GM12878 (cell line): ENCODE data around the gene CDK7. TPM values are rescaled to one million over a fixed set of nuclear protein-coding genes. Genes with fewer than 3 reads are reported as not detected.

ENCODE experiments used
- ATAC-seq: fragments of 200-7000 bp; cut with Tn5 transposase; 3 replicates; pipeline ENCODE4 v1.9.1; 2020; ENCODE audit warnings: mild to moderate bottlenecking, moderate library complexity
- BruUV-seq: library from RNA; stranded (reverse); fragments of 400-500 nt; replicated peaks from 2 replicates; lab custom pipeline; 2021; lab: Mats Ljungman, UMichigan
- CTCF ChIA-PET: fragments of 300-600 bp; sonication (Branson Sonifier 250); formaldehyde crosslinking; extraction: SDS; loops from one replicate; lab custom pipeline; 2021; ENCODE audit warnings: inconsistent platforms; lab: Yijun Ruan, JAX
- POLR2A ChIA-PET: fragments of 350-600 bp; formaldehyde crosslinking; extraction: SDS; loops from one replicate; lab custom pipeline; 2021; ENCODE audit warnings: inconsistent platforms; lab: Charles Lee
- RAD21 ChIA-PET: fragments of 300-600 bp; sonication (Branson Sonifier 250); formaldehyde crosslinking; loops from one replicate; lab custom pipeline; 2023; ENCODE audit warnings: antibody characterized with exemption; ENCODE audit not compliant: unreplicated experiment; lab: Charles Lee
- SMC1A ChIA-PET: fragments of 300-600 bp; sonication (Branson Sonifier 250); formaldehyde crosslinking; loops from one replicate; lab custom pipeline; 2023; ENCODE audit not compliant: unreplicated experiment, uncharacterized antibody; lab: Charles Lee
- DNase-seq: peaks from one replicate; pipeline ENCODE4 v3.0.0-alpha.2; 2011; ENCODE audit warnings: low read depth, low spot score
- FAIRE-seq: peaks from 3 replicates; lab custom pipeline; 2011; peaks lifted over from hg19 to GRCh38; lab: Jason Lieb, UNC
- H2AFZ ChIP-seq: 2 replicates; pipeline ENCODE4 v1.6.0; 2011; ENCODE audit warnings: low read depth, low read length, control low read depth; ENCODE audit not compliant: control insufficient read depth
- H3K27ac ChIP-seq: 2 replicates; pipeline ENCODE4 v1.5.1; 2011; ENCODE audit warnings: control low read depth; ENCODE audit not compliant: control insufficient read depth, insufficient read depth
- H3K27me3 ChIP-seq, 2 experiments: replicated peaks in 1 of 2; 2 replicates each; pipeline versions ENCODE4 v1.6.0 to v1.6.1; 2011; ENCODE audit warnings: low read length in 1 of 2; ENCODE audit not compliant: control insufficient read depth in 2 of 2, insufficient read depth in 2 of 2
- H3K36me3 ChIP-seq, 2 experiments: 2 replicates each; pipeline ENCODE4 v1.5.1; 2011; ENCODE audit warnings: low read length in 1 of 2; ENCODE audit not compliant: control insufficient read depth in 2 of 2, insufficient read depth in 2 of 2
- H3K4me1 ChIP-seq: 2 replicates; pipeline ENCODE4 v1.6.1; 2011; ENCODE audit warnings: mild to moderate bottlenecking, low read length, moderate library complexity, mixed read lengths; ENCODE audit not compliant: control insufficient read depth, insufficient read depth
- H3K4me2 ChIP-seq: 2 replicates; pipeline ENCODE4 v1.6.0; 2011; ENCODE audit warnings: control low read depth; ENCODE audit not compliant: control insufficient read depth, insufficient read depth
- H3K4me3 ChIP-seq: fragments of 200-600 bp; sonication (generic); 2 replicates; pipeline ENCODE4 v1.5.1; 2016
- H3K79me2 ChIP-seq: 2 replicates; pipeline ENCODE4 v1.6.0; 2011; ENCODE audit warnings: low read length; ENCODE audit not compliant: control insufficient read depth, insufficient read depth
- H3K9ac ChIP-seq: 2 replicates; pipeline ENCODE4 v1.8.0; 2011; ENCODE audit warnings: low read length, control low read depth, mixed read lengths; ENCODE audit not compliant: control insufficient read depth, insufficient read depth
- H3K9me3 ChIP-seq: replicated peaks from 3 replicates; pipeline ENCODE4 v1.5.1; 2011; ENCODE audit warnings: mild to moderate bottlenecking, low read length; ENCODE audit not compliant: control insufficient read depth, insufficient read depth
- H4K20me1 ChIP-seq: 2 replicates; pipeline ENCODE4 v1.6.0; 2011; ENCODE audit not compliant: control insufficient read depth, insufficient read depth
- ATF2 ChIP-seq: IDR thresholded peaks from 2 replicates; pipeline ENCODE4 v1.6.1; 2012; ENCODE audit warnings: low read length, inconsistent platforms
- FOXM1 ChIP-seq: IDR thresholded peaks from 2 replicates; pipeline ENCODE4 v1.6.1; 2012; ENCODE audit warnings: low read depth, mild to moderate bottlenecking, inconsistent platforms, low read length, moderate library complexity
- GATAD2B ChIP-seq: fragments of 450-650 bp; conservative IDR thresholded peaks from 2 replicates; pipeline ENCODE4 v1.6.1; 2017; ENCODE audit warnings: low read depth, mild to moderate bottlenecking, moderate library complexity
- HCFC1 ChIP-seq: fragments of 150-350 bp; IDR thresholded peaks from 2 replicates; pipeline ENCODE4 v1.6.1; 2014; ENCODE audit warnings: low read length
- WGBS: methylation state at CpG from one replicate; pipeline ENCODE4 v1.1.6; 2016; ENCODE audit warnings: low lambda C conversion rate; ENCODE audit not compliant: insufficient replicate concordance, insufficient coverage; ENCODE audit errors: missing lambda C conversion rate; 5-methylcytosine and 5-hydroxymethylcytosine counted together
- in situ Hi-C: fragments of 300-500 bp; cut with MboI; formaldehyde crosslinking; loops from 9 replicates; pipeline ENCODE4 v1.14.3; 2018; ENCODE audit warnings: mixed read lengths
- intact Hi-C: fragments of 100-400 bp; cut with micrococcal nuclease; formaldehyde crosslinking; loops from one replicate; pipeline ENCODE4 v1.14.2; 2022; ENCODE audit not compliant: unreplicated experiment
- polyA plus RNA-seq, 11 experiments: library from polyadenylated mRNA; depleted of rRNA in 4 of 11; unstranded in 6 of 11; stranded (reverse) in 5 of 11; fragments of >200 nt; fragmentation: Nextera tagmentation in 4 of 11; fragmentation: Illumina TruSeq in 1 of 11; extraction: Ambion mirVana in 4 of 11; extraction: Trizol in 1 of 11; gene quantifications; 1 replicate in 1 of 11; 2 replicates in 10 of 11; pipeline versions ENCODE4 v1.2.1 to v1.2.3, GENCODE V29; 2011 to 2016; ENCODE audit warnings: inconsistent platforms in 2 of 11, missing spikeins in 2 of 11, low read depth in 1 of 11
- total RNA-seq, 4 experiments: library from RNA; depleted of rRNA in 3 of 4; stranded (reverse); fragments of >200 nt in 3 of 4; fragmentation: Illumina TruSeq in 1 of 4; extraction: Trizol in 1 of 4; gene quantifications; 2 replicates each; pipeline versions ENCODE4 v1.2.1 to v1.2.3, GENCODE V29; 2013 to 2021

The CDK7 gene
- total and polyA plus RNA-seq, 10 of the 15 experiments (the other 5 are each of a cell fraction or from before 2014, with no cell fraction given): 26.0 to 93.9 (median 43.0) TPM

GRCh38 chr5:69326365-69326764, 91.7 kb downstream of the CDK7 start:
- H3K4me3 ChIP-seq: no peak overlapping the region
- RAD21 ChIA-PET: no interaction called here
- no peaks in the 10 kb centered on the region for H4K20me1 ChIP-seq
- no peak overlapping the region for H3K9ac ChIP-seq
- intact Hi-C loops: no loop called here
- FAIRE-seq: no peak
- CTCF ChIA-PET: interaction anchor here (0.6 kb wide), 1 partner anchor 282 kb away, joined by 3 read pairs; no protein-coding TSS in a partner anchor
- H3K27me3 ChIP-seq: no peaks in the 10 kb centered on the region
- 100% methylated on average over 1 of the region's 1 CpG for WGBS
- TF ChIP-seq GATAD2B: no peak
- no peak for TF ChIP-seq HCFC1
- TF ChIP-seq FOXM1: no peak
- no peak for TF ChIP-seq ATF2
- TF ChIP-seq, all 136 proteins: peak for 0
- H3K9me3 ChIP-seq: no peaks in the 10 kb centered on the region
- POLR2A ChIA-PET: interaction anchor here (0.5 to 0.7 kb wide), 2 partner anchors 57 to 280 kb away, joined by 4 to 6 read pairs; no protein-coding TSS in a partner anchor
- no TSS peak for BruUV-seq
- in situ Hi-C loops: no loop called here
- DNase-seq: no peak
- no peak overlapping the region for H3K27ac ChIP-seq
- H2AFZ ChIP-seq: no peak overlapping the region
- H3K79me2 ChIP-seq: no peaks in the 10 kb centered on the region
- no peaks in the 10 kb centered on the region for H3K36me3 ChIP-seq
- H3K4me2 ChIP-seq: no peak overlapping the region
- no peaks in the 10 kb centered on the region for H3K4me1 ChIP-seq
- SMC1A ChIA-PET: interaction anchor here (0.6 kb wide), 1 partner anchor 303 kb away, joined by 3 read pairs; no protein-coding TSS in a partner anchor
- no peak for ATAC-seq

Other genes with a start within 250 kb of the CDK7 start
Only the 7 nearest of the 8 such genes appear.
- gene SLC30A5, start 140.9 kb upstream of the CDK7 start, total RNA-seq (2014; rRNA removed): 50.1 and 60.4 TPM in 2 replicates
- 38.5 and 45.1 TPM in 2 replicates for gene SLC30A5, start 140.9 kb upstream of the CDK7 start, total RNA-seq (2014; rRNA removed; fragmentation: Illumina TruSeq; extraction: Trizol)
- 25.5 and 32.2 TPM in 2 replicates for gene SLC30A5, start 140.9 kb upstream of the CDK7 start, total RNA-seq (2021)
- 41.5 and 45.6 TPM in 2 replicates for gene SLC30A5, start 140.9 kb upstream of the CDK7 start, polyA plus RNA-seq (2011; rRNA removed)
- gene SLC30A5, start 140.9 kb upstream of the CDK7 start, polyA plus RNA-seq (2014; fragmentation: Illumina TruSeq; extraction: Trizol): 38.3 and 48.0 TPM in 2 replicates
- gene SLC30A5, start 140.9 kb upstream of the CDK7 start, polyA plus RNA-seq (2014; fragmentation: Nextera tagmentation; extraction: Ambion mirVana): 10 to 100 TPM; 14.7 to 27.5 TPM
- gene SLC30A5, start 140.9 kb upstream of the CDK7 start, polyA plus RNA-seq (2014; rRNA removed): 27.7 and 30.6 TPM in 2 replicates
- gene SLC30A5, start 140.9 kb upstream of the CDK7 start, polyA plus RNA-seq (2016; fragmentation: Nextera tagmentation; extraction: Ambion mirVana): 10 to 100 TPM; 64.5 to 67.9 TPM
- 159 and 169 TPM in 2 replicates for gene CCNB1, start 67.7 kb upstream of the CDK7 start, total RNA-seq (2014; rRNA removed)
- 162 and 169 TPM in 2 replicates for gene CCNB1, start 67.7 kb upstream of the CDK7 start, total RNA-seq (2014; rRNA removed; fragmentation: Illumina TruSeq; extraction: Trizol)
- 148 and 160 TPM in 2 replicates for gene CCNB1, start 67.7 kb upstream of the CDK7 start, total RNA-seq (2021)
- 227 and 259 TPM in 2 replicates for gene CCNB1, start 67.7 kb upstream of the CDK7 start, polyA plus RNA-seq (2011; rRNA removed)
- gene CCNB1, start 67.7 kb upstream of the CDK7 start, polyA plus RNA-seq (2014; fragmentation: Illumina TruSeq; extraction: Trizol): 174 and 193 TPM in 2 replicates
- 100 to 1,000 TPM; 312 to 375 TPM for gene CCNB1, start 67.7 kb upstream of the CDK7 start, polyA plus RNA-seq (2014; fragmentation: Nextera tagmentation; extraction: Ambion mirVana)
- gene CCNB1, start 67.7 kb upstream of the CDK7 start, polyA plus RNA-seq (2014; rRNA removed): 141 and 148 TPM in 2 replicates
- 100 to 1,000 TPM; 400 to 403 TPM for gene CCNB1, start 67.7 kb upstream of the CDK7 start, polyA plus RNA-seq (2016; fragmentation: Nextera tagmentation; extraction: Ambion mirVana)
- gene CENPH, start 45.3 kb upstream of the CDK7 start, total RNA-seq (2014; rRNA removed): 46.4 and 59.8 TPM in 2 replicates
- 45.4 and 48.8 TPM in 2 replicates for gene CENPH, start 45.3 kb upstream of the CDK7 start, total RNA-seq (2014; rRNA removed; fragmentation: Illumina TruSeq; extraction: Trizol)
- gene CENPH, start 45.3 kb upstream of the CDK7 start, total RNA-seq (2021): 38.1 and 41.5 TPM in 2 replicates
- gene CENPH, start 45.3 kb upstream of the CDK7 start, polyA plus RNA-seq (2011; rRNA removed): 51.0 and 93.5 TPM in 2 replicates
- gene CENPH, start 45.3 kb upstream of the CDK7 start, polyA plus RNA-seq (2014; fragmentation: Illumina TruSeq; extraction: Trizol): 43.2 and 56.0 TPM in 2 replicates
- gene CENPH, start 45.3 kb upstream of the CDK7 start, polyA plus RNA-seq (2014; fragmentation: Nextera tagmentation; extraction: Ambion mirVana): 10 to 100 TPM in 1 of 2 experiments, 1 to 10 TPM in 1; 7.3 to 18.0 TPM
- 44.2 and 57.6 TPM in 2 replicates for gene CENPH, start 45.3 kb upstream of the CDK7 start, polyA plus RNA-seq (2014; rRNA removed)
- 10 to 100 TPM; 64.6 to 65.6 TPM for gene CENPH, start 45.3 kb upstream of the CDK7 start, polyA plus RNA-seq (2016; fragmentation: Nextera tagmentation; extraction: Ambion mirVana)
- gene CCDC125, start 97.9 kb downstream of the CDK7 start, total RNA-seq (2014; rRNA removed): 3.6 and 5.1 TPM in 2 replicates
- 11.0 and 12.3 TPM in 2 replicates for gene CCDC125, start 97.9 kb downstream of the CDK7 start, total RNA-seq (2014; rRNA removed; fragmentation: Illumina TruSeq; extraction: Trizol)
- 9.8 and 10.1 TPM in 2 replicates for gene CCDC125, start 97.9 kb downstream of the CDK7 start, total RNA-seq (2021)
- 6.6 and 9.9 TPM in 2 replicates for gene CCDC125, start 97.9 kb downstream of the CDK7 start, polyA plus RNA-seq (2011; rRNA removed)
- gene CCDC125, start 97.9 kb downstream of the CDK7 start, polyA plus RNA-seq (2014; fragmentation: Illumina TruSeq; extraction: Trizol): 11.6 and 15.4 TPM in 2 replicates
- gene CCDC125, start 97.9 kb downstream of the CDK7 start, polyA plus RNA-seq (2014; fragmentation: Nextera tagmentation; extraction: Ambion mirVana): 1 to 10 TPM; 6.4 to 6.5 TPM
- gene CCDC125, start 97.9 kb downstream of the CDK7 start, polyA plus RNA-seq (2014; rRNA removed): 7.3 and 8.2 TPM in 2 replicates
- gene CCDC125, start 97.9 kb downstream of the CDK7 start, polyA plus RNA-seq (2016; fragmentation: Nextera tagmentation; extraction: Ambion mirVana): 1 to 10 TPM; 7.7 to 8.7 TPM
- 45.2 and 64.5 TPM in 2 replicates for gene AK6, start 134.6 kb downstream of the CDK7 start, total RNA-seq (2014; rRNA removed)
- gene AK6, start 134.6 kb downstream of the CDK7 start, total RNA-seq (2014; rRNA removed; fragmentation: Illumina TruSeq; extraction: Trizol): 62.6 and 64.5 TPM in 2 replicates
- gene AK6, start 134.6 kb downstream of the CDK7 start, total RNA-seq (2021): 50.7 and 53.5 TPM in 2 replicates
- 88.2 and 155 TPM in 2 replicates for gene AK6, start 134.6 kb downstream of the CDK7 start, polyA plus RNA-seq (2011; rRNA removed)
- 72.7 and 84.7 TPM in 2 replicates for gene AK6, start 134.6 kb downstream of the CDK7 start, polyA plus RNA-seq (2014; fragmentation: Illumina TruSeq; extraction: Trizol)
- gene AK6, start 134.6 kb downstream of the CDK7 start, polyA plus RNA-seq (2014; fragmentation: Nextera tagmentation; extraction: Ambion mirVana): 100 to 1,000 TPM; 396 to 446 TPM
- 85.0 and 94.3 TPM in 2 replicates for gene AK6, start 134.6 kb downstream of the CDK7 start, polyA plus RNA-seq (2014; rRNA removed)
- 100 to 1,000 TPM; 254 to 271 TPM for gene AK6, start 134.6 kb downstream of the CDK7 start, polyA plus RNA-seq (2016; fragmentation: Nextera tagmentation; extraction: Ambion mirVana)
- gene TAF9, start 134.6 kb downstream of the CDK7 start, total RNA-seq (2014; rRNA removed): 96.0 and 106 TPM in 2 replicates
- 96.9 and 102 TPM in 2 replicates for gene TAF9, start 134.6 kb downstream of the CDK7 start, total RNA-seq (2014; rRNA removed; fragmentation: Illumina TruSeq; extraction: Trizol)
- gene TAF9, start 134.6 kb downstream of the CDK7 start, total RNA-seq (2021): 64.4 and 64.8 TPM in 2 replicates
- 171 and 220 TPM in 2 replicates for gene TAF9, start 134.6 kb downstream of the CDK7 start, polyA plus RNA-seq (2011; rRNA removed)
- gene TAF9, start 134.6 kb downstream of the CDK7 start, polyA plus RNA-seq (2014; fragmentation: Illumina TruSeq; extraction: Trizol): 152 and 175 TPM in 2 replicates
- 100 to 1,000 TPM; 191 to 318 TPM for gene TAF9, start 134.6 kb downstream of the CDK7 start, polyA plus RNA-seq (2014; fragmentation: Nextera tagmentation; extraction: Ambion mirVana)
- gene TAF9, start 134.6 kb downstream of the CDK7 start, polyA plus RNA-seq (2014; rRNA removed): 87.3 and 95.7 TPM in 2 replicates
- 100 to 1,000 TPM; 149 to 165 TPM for gene TAF9, start 134.6 kb downstream of the CDK7 start, polyA plus RNA-seq (2016; fragmentation: Nextera tagmentation; extraction: Ambion mirVana)
- gene RAD17, start 134.9 kb downstream of the CDK7 start, total RNA-seq (2014; rRNA removed): 34.9 and 44.7 TPM in 2 replicates
- 43.4 and 44.4 TPM in 2 replicates for gene RAD17, start 134.9 kb downstream of the CDK7 start, total RNA-seq (2014; rRNA removed; fragmentation: Illumina TruSeq; extraction: Trizol)
- gene RAD17, start 134.9 kb downstream of the CDK7 start, total RNA-seq (2021): 32.7 and 35.9 TPM in 2 replicates
- gene RAD17, start 134.9 kb downstream of the CDK7 start, polyA plus RNA-seq (2011; rRNA removed): 55.4 and 60.7 TPM in 2 replicates
- 47.9 and 77.7 TPM in 2 replicates for gene RAD17, start 134.9 kb downstream of the CDK7 start, polyA plus RNA-seq (2014; fragmentation: Illumina TruSeq; extraction: Trizol)
- gene RAD17, start 134.9 kb downstream of the CDK7 start, polyA plus RNA-seq (2014; fragmentation: Nextera tagmentation; extraction: Ambion mirVana): 10 to 100 TPM; 23.9 to 30.8 TPM
- gene RAD17, start 134.9 kb downstream of the CDK7 start, polyA plus RNA-seq (2014; rRNA removed): 46.7 and 47.5 TPM in 2 replicates
- 10 to 100 TPM; 43.9 to 46.6 TPM for gene RAD17, start 134.9 kb downstream of the CDK7 start, polyA plus RNA-seq (2016; fragmentation: Nextera tagmentation; extraction: Ambion mirVana)